Panc1 (cell line): Measurements from ENCODE around the gene WWOX. TPM values are rescaled to one million over a fixed set of nuclear protein-coding genes. Genes with fewer than 3 reads are reported as not detected.

Source experiments
- ATAC-seq: fragments of 200-7000 bp; cut with Tn5 transposase; 2 replicates; pipeline ENCODE4 v1.9.1; 2020; ENCODE audit warnings: mild to moderate bottlenecking, moderate library complexity
- BruUV-seq: library from RNA; stranded (reverse); fragments of 400-500 nt; replicated peaks from 2 replicates; lab custom pipeline; 2021; lab: Mats Ljungman, UMichigan
- CTCF ChIA-PET: fragments of 300-600 bp; sonication (Branson Sonifier 250); formaldehyde crosslinking; loops from one replicate; lab custom pipeline; 2022; ENCODE audit warnings: antibody characterized with exemption; lab: Charles Lee
- POLR2A ChIA-PET: fragments of 300-600 bp; sonication (Branson Sonifier 250); formaldehyde crosslinking; loops from one replicate; lab custom pipeline; 2022; ENCODE audit warnings: antibody characterized with exemption; lab: Charles Lee
- DNase-seq: peaks from one replicate; pipeline ENCODE4 v3.0.0-alpha.2; 2010; ENCODE audit warnings: low read depth, low spot score
- H3K27ac ChIP-seq: 2 replicates; pipeline ENCODE4 v1.5.1; 2011; ENCODE audit warnings: mild to moderate bottlenecking, low read length, inconsistent platforms
- H3K27me3 ChIP-seq: fragments of 200-500 bp; sonication (Bioruptor generic); 2 replicates; pipeline ENCODE4 v1.6.0; 2014; ENCODE audit warnings: low read length, inconsistent platforms; ENCODE audit not compliant: control insufficient read depth, insufficient read depth
- H3K36me3 ChIP-seq: fragments of 200-500 bp; sonication (Bioruptor generic); 2 replicates; pipeline ENCODE4 v1.5.1; 2014; ENCODE audit warnings: inconsistent platforms, mild to moderate bottlenecking, low read length, moderate library complexity; ENCODE audit not compliant: control insufficient read depth, insufficient read depth
- H3K4me1 ChIP-seq: 2 replicates; pipeline ENCODE4 v1.5.1; 2011; ENCODE audit warnings: inconsistent platforms, mild to moderate bottlenecking, low read length, moderate library complexity; ENCODE audit not compliant: control insufficient read depth, insufficient read depth
- H3K4me3 ChIP-seq, 2 experiments: 2 replicates each; pipeline ENCODE4 v1.5.1; 2011 to 2012; ENCODE audit warnings: low read depth in 2 of 2, low read length in 2 of 2, mild to moderate bottlenecking in 2 of 2, inconsistent platforms in 1 of 2, moderate library complexity in 1 of 2
- H3K9me3 ChIP-seq: fragments of 200-500 bp; sonication (Bioruptor generic); 2 replicates; pipeline ENCODE4 v1.5.1; 2014; ENCODE audit warnings: low read depth, mild to moderate bottlenecking, inconsistent platforms, low read length, moderate library complexity; ENCODE audit not compliant: control insufficient read depth, insufficient read depth
- CTCF ChIP-seq: fragments of 450-650 bp; IDR thresholded peaks from 2 replicates; pipeline ENCODE4 v1.5.1; 2017; ENCODE audit warnings: mild to moderate bottlenecking
- POLR2AphosphoS5 ChIP-seq: IDR thresholded peaks from 2 replicates; pipeline ENCODE4 v1.6.1; 2012; ENCODE audit warnings: mild to moderate bottlenecking, low read depth, low read length, moderate library complexity
- REST ChIP-seq, 2 experiments: IDR thresholded peaks; 2 replicates each; pipeline ENCODE4 v1.6.1; 2011 to 2012; ENCODE audit warnings: low read depth in 2 of 2, control low read depth in 1 of 2, low read length in 1 of 2, mild to moderate bottlenecking in 1 of 2, moderate library complexity in 1 of 2; ENCODE audit not compliant: insufficient read depth in 1 of 2
- SIN3A ChIP-seq: IDR thresholded peaks from 2 replicates; pipeline ENCODE4 v1.6.1; 2012; ENCODE audit warnings: low read depth, mild to moderate bottlenecking, low read length, moderate library complexity, borderline replicate concordance; ENCODE audit not compliant: insufficient read depth
- TCF7L2 ChIP-seq: IDR thresholded peaks from 2 replicates; pipeline ENCODE4 v1.6.1; 2011; ENCODE audit warnings: mild to moderate bottlenecking, low read depth, low read length, inconsistent platforms
- in situ Hi-C: cut with HindIII; loops from 2 replicates; pipeline ENCODE4 v1.10.0; 2016; ENCODE audit warnings: low sequenced_read_pairs, low pct_unique_long_range_greater_than_20kb
- intact Hi-C: fragments of 100-400 bp; cut with micrococcal nuclease; formaldehyde crosslinking; loops from one replicate; pipeline ENCODE4 v1.10.0; 2022; ENCODE audit not compliant: unreplicated experiment
- total RNA-seq: library from RNA; stranded (reverse); gene quantifications from one replicate; pipeline ENCODE4 v1.2.1, GENCODE V29; 2021; ENCODE audit not compliant: unreplicated experiment

WWOX gene
- total RNA-seq, 1 experiment from 2014 or later, result 12.5 TPM

- BruUV-seq, result no TSS peak
- intact Hi-C loops, result no loop called here
- no peak overlapping the region for H3K27ac ChIP-seq
- no peaks in the 10 kb centered on the region for H3K36me3 ChIP-seq
- no peaks in the 10 kb centered on the region for H3K9me3 ChIP-seq
- no peaks in the 10 kb centered on the region for H3K4me1 ChIP-seq
- DNase-seq (no peak), ATAC-seq (no peak)
- TF ChIP-seq SIN3A (no peak), POLR2AphosphoS5 (no peak), CTCF (no peak), TCF7L2 (no peak), REST (IDR thresholded peaks at IDR 0.05; ENCODE audit: insufficient read depth in 1 of 2, low read depth in 2 of 2, low read length in 1 of 2) (no peak)
- in situ Hi-C loops, result no loop called here
- POLR2A ChIA-PET, result no interaction called here
- H3K4me3 ChIP-seq, result no peak overlapping the region
- H3K27me3 ChIP-seq, result no peaks in the 10 kb centered on the region
- CTCF ChIA-PET, result no interaction called here
These were observed 871.2 kb downstream of the WWOX start for GRCh38 chr16:78970650-78971049.

GRCh38 chr16:78972006-78972405 is 872.6 kb downstream of the WWOX start:
- no peak overlapping the region for H3K4me3 ChIP-seq
- ChIA-PET CTCF (no interaction called here), POLR2A (no interaction called here)
- ATAC-seq, result no peak
- H3K27ac ChIP-seq, result no peak overlapping the region
- no TSS peak for BruUV-seq
- in situ Hi-C loops (no loop called here), intact Hi-C loops (no loop called here)
- no peaks in the 10 kb centered on the region for H3K9me3 ChIP-seq
- DNase-seq, result no peak
- no peaks in the 10 kb centered on the region for H3K27me3 ChIP-seq
- H3K4me1 ChIP-seq, result no peaks in the 10 kb centered on the region
- TF ChIP-seq REST (IDR thresholded peaks at IDR 0.05; ENCODE audit: insufficient read depth in 1 of 2, low read depth in 2 of 2, low read length in 1 of 2), result no peak
- TF ChIP-seq SIN3A, result no peak
- no peak for TF ChIP-seq CTCF
- no peak for TF ChIP-seq TCF7L2
- TF ChIP-seq POLR2AphosphoS5, result no peak
- no peaks in the 10 kb centered on the region for H3K36me3 ChIP-seq
